T1000 (cell line): ENCODE data around the gene PRODH.
"Not testable (repeated sequence)": the region's sequence is repeated elsewhere in the genome, so short reads cannot be mapped to it uniquely, and the experiment has no call there.

ENCODE experiments used
- DNase-seq: peaks from one replicate; lab custom pipeline; 2025; ENCODE audit warnings: mixed read lengths; lab: John Stamatoyannopoulos, UW

The PRODH gene

DNA sequence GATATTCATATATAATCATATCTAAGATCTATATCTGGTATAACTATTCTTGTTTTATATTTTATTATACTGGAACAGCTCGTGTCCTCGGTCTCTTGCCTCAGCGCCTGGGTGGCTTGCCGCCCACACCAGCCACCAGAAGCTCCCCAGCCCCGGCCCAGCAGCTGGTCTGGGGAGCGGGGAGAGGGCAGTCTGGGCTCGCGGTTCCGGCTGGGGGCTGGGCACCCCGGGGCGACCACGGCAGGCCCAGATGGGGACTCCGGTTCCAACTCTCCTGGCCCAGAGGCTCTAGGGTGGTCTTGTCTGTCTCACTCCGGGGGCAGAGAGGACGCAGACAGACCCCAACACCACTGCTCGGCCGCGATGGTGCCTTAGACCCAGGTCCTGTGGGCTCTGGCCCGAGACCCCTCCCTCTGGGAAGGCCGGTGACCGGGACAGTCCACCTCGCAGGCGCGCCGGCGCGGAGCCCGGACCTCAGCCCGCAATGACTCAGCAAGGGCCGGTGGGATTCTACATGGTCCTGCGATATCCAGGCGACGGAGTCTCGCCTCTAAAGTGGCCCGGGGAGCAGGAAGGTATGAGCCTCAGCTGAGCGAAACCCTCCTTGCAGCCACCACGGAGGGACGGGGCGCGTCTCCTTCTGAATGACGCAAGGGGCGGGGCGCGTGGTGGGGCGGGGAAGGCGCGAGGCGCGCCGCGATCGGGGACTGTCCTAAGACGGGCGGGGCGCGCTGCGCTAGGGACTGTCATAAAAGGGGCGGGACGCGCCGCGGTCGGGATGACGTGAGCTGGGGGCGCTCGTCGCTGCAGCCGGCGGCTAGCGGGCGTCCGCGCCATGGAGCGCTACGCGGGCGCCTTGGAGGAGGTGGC lies 30.3 kb downstream of the PRODH start, which contains the start of gene DGCR6:
Gene DGCR6, plus strand, starts transcription at position 781 of the 870 bp plus-strand sequence. Its CDS starts 55 bp downstream, at position 836.
- DNase-seq: no peak

GRCh38 chr22:18896037-18896657 lies 39.9 kb downstream of the PRODH start:
- not testable (repeated sequence) for DNase-seq

- not testable (repeated sequence) for DNase-seq
Observed at GRCh38 chr22:18893775-18894174, 42.3 kb downstream of the PRODH start.

DNA sequence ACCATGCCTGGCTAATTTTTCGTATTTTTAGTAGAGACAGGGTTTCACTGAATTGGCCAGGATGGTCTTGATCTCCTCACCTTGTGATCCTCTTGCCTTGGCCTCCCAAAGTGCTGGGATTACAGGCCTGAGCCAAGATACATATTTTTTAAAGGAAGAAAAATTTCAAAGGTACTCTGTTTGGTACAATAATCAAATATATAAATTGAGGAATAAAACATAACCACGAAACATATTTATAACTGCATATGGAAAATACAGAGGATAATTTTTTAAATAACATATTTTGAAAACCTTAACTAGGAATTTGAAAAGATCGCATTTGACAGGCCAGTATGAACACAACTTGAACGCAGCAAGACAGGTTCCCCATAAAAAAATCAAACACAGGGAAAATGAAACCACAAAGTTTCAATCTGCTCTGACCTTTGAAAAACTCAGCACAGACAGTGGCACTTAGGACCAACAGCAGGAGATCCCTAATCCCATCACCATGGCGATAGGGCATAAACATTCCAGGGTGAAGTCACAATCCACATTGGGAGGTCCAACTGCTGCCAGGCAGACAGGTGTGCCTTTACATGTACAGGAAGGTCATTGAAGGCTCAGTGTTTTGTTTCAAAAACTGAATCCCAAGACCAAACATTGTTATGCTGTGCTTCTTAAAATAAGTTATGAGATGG lies 45.4 kb downstream of the PRODH start:
- not testable (repeated sequence) for DNase-seq

DNA sequence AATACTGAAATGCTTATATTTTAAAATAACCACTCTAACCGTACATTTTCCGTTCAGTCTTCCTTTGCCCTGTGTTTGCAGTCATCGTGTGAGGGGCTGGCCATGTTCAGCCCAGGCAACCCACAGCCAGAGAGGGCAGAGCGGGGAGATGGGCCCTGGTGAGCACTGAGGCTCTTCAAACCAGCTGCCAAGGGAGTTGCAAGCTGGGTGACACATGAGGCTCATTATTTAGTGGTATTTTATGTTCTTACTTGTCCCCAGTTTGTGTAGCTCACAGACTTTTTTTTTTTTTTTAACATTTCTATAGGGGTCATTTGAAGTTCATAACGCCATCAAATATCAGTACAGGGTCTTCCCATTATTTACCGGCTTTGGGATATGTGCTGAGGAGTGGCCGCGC lies 48.0 kb downstream of the PRODH start:
- DNase-seq: no peak

- not testable (repeated sequence) for DNase-seq
Observed at GRCh38 chr22:18884465-18884864, 51.6 kb downstream of the PRODH start.

DNA sequence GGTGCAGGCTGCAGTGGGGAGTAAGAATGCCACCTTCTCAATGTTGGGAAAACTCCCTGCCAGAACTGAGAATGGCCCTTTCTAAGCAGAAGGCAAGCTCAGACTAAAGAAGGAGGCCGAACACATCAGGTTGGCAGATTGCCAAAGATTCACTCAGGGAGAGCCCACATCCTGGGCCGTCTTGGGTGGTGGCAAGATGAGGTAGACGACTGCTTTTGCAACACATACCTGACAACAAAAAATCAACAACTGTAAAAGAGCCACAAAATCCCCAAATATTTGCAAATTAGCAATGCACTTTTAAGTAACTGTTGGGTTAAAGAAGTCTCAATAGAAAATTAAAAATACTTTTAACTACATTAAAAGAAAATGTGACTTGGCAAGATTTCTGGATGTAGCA lies 54.8 kb downstream of the PRODH start:
- not testable (repeated sequence) for DNase-seq
